NCI-H2227 (cell line): ENCODE measurements around the gene BAHD1.

Experiments used
- DNase-seq: peaks from one replicate; lab custom pipeline; 2025; ENCODE audit not compliant: unreplicated experiment; lab: John Stamatoyannopoulos, UW

Gene BAHD1

DNA sequence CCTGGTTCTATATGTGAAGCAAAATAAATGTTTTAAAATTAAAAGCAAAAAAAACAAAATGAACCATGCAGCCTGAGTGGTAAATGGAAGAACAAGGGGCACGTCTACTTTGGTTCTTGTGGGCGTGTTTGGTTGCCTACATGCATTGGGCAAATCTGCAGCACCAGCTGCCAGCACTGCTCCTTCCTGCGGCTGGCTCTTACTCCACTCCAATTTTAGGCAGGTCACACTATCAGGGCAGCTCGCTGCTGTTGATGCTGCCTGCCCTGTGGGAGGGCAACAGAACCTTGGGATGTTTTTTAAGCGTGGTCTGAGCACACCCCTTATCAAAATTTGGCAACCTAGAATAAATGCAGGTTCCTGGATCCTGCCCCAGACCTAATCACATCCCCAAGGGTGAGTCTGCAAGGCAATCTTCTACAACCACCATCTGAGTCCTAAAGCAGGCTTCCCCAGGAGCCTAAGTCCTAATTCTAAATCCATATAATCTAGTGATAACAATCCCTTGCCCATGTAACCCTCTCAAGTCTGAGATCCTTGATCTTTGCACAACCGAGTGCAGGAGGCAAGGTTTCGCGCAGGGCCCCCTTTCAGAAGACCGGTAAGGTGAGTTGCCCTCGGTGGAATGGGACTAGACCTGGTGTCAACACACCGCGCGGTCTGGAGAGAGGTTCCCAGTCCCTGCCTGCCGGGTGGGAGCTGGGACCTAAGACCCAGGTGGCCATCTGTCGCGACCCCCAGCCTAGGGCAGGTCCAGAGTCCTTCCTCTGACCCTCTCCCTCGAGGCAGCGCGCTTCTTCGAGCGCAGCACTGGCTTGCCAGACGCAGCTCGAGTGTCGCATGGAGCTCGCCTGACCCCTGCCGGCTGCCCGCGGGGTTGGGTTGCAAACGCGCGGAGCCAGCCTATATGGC, 19.3 kb upstream of the BAHD1 start:
- peak; percentile 71 for DNase-seq

DNA sequence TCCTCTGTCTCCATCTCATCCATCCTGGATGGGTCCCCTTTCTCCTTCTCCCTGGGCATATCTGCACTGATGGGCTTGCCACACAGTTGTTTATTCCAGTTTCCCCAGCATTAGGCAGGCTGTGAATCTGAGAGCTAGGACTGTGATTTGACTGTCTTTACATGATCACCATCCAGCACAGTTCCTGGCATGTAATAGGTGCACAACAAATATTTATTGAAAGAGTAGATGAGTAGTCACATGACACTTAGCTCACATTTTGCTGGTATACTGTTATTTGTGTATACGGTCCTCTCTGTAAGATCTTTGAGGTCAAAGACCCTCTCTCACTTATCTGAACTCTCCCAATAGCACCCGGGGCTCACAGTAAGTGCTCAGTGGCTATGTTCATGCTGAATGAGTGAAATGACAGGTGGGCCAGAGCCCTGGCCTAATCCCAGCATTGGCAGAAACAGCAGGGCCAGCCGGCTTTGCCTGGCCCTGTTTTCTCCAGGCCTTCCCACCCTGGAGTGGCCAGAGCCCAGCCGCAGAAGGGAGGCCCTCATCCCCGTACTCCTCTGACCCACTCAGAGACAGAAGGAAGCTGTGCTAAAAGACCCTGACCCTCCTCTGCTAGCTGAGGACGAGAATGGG, 16.2 kb upstream of the BAHD1 start:
- DNase-seq = no peak

DNA sequence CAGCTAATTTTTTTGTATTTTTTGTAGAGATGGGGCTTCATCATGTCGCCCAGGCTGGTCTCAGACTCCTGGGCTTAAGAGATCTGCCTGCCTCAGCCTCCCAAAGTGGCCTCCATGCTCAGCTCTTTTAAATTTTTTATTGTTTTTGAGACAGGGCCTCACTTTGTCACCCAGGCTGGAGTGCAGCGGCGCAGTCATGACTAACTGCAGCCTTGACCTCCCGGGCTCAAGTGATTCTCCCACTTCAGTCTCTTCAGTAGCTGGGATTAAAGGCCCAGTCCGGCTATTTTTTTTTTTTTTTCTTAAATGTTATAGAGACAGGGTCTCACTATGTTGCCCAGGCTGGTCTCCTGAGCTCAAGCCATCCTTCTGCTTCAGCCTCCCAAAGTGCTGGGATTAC, 15.1 kb upstream of the BAHD1 start:
- DNase-seq = no peak

DNA sequence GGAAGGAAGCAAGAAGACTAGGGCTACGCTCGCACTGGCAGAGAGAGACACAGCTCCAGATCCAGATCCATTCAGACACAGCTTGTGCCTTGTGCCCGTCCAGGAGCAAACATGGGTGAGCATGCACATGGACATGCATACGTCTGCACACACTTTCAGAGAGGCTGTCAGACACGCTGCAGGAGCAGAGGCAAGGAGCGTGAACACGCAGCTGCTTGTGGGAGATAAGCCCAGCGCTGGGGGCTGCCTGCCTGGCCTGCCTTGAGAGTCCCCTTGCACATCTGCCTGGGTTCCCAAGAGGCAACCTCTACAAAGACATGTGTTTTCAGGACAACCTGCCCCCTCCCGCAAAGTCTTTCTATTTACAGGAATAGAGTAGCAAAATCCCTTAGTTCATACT, 13.6 kb upstream of the BAHD1 start:
- no peak for DNase-seq

DNA sequence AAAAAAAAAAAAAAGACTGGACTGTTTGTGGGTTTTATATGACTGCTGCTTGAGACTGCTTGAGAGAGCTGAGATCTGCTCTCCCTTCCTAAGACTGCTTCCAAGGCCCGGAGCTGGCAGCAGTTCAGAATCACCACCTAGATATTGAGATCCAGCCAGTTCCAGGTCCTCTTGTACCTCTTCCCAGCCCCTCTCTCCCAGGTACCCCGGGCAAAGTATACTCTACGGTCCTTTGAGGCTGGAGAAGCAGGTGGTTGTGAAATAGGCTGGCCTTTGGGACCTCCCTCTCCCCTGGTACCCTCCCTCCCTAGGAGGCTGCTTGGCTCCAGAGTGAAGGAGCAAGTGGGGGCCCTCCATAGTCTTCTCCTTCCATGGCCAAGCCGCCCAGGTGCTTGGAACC, 12.6 kb upstream of the BAHD1 start:
- DNase-seq = no peak

DNA sequence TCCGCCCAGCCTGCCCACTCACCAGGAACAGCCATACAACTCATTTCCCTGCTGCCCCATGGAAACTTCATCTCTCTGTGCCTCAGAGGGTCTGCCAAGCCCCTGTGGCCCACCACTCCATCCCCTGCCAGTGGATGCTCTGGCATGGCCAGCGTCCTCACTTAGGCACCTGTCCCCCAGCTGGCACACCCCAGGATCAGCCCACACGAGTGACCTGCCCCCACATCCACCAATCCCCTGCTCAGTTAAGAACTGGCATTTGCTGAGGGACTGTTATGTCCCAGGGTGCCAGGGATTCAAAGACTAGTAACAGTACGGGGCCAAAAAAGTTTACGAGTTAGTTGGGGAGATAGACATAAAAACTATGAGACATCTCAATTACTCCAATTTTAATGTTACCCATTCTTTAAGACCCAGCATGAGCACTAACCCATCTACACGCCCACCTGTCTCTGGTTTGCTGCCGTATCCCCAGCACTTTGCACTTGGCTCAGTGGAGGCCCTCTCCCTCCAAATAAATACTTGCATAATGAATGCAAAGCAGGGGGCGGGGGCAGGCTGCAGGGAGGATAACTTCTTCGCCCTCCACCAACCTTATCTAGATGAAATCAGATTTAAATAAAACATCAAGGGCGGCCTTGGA, 11.6 kb upstream of the BAHD1 start:
- DNase-seq = no peak

DNA sequence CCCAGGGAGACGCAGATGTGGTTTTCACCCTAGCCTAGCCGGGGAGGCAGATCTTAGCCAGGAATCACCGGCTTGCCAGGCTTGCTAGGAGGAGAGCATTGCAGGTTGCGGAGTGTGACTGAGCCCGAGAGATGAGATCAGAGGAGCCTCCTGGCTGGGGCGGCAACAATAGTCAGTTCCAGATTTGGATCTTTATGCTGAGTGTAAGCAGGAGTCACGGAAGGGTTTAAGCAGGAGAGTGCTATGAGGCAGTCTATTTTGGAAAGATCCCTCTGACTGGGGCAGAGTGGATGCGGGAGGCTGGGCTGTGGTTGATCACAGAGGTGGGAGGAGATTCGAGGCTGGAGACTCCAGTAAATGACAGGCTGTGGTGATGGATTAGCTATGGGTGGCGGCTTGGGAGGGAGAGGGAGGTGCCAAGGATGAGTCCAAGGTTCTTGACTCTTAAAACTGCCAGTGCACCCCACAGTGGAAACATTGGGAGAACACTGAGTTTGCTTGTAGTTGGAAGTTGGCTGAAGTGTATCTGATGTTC, 10.4 kb upstream of the BAHD1 start:
- peak; percentile 55 for DNase-seq

DNA sequence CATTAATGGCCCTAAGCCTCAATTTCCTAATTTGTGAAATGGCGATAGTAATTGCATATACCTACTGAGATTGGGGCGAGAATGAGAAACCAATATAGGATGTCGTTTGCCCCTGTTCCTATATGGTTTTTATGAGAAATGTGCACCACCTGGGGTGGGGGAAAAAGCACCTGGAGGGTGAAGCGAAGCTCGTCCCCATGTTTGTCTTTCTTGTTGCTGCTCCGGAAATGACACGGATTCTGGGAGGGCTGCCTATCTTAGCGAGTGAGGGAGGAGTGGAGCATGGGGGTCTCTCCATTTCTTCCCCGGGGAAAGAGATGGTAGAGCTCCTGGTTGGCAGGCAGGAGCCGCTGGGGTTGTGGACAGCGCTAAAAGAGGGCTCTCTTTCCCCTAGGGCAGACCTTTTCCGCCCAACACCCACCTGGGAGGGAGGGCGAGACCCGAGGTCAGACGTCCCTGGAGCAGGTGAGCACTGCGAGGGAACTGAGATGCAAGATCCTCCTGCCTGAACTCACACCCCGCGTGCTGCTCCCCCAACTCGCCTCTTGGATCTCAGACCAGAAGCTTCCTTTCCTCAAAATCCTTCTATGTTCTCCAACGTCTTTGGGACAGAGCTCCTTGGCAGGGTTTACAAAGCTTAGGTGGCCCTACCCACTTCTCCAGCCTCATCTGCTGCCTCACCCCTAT, 5.6 kb upstream of the BAHD1 start:
- no peak for DNase-seq

DNA sequence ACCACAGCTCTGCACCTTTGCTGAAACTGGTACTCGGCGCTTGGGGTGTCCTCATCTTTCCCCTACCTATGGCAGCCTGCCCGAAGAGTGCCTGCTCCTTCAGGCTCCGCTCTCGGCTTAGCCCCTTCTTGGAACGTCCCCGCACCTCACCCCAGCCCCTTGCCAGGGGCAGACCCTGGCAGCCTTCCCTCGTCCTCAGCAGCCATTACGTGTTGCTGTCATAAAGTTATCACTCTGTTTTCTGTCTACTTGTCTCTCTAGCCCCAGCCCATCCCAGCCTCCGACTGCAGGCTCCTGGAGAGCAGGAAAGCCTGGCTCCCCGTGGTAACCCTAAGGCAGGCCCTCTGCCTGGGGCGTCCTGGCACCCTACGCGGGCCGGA, 5.1 kb upstream of the BAHD1 start:
- no peak for DNase-seq

DNA sequence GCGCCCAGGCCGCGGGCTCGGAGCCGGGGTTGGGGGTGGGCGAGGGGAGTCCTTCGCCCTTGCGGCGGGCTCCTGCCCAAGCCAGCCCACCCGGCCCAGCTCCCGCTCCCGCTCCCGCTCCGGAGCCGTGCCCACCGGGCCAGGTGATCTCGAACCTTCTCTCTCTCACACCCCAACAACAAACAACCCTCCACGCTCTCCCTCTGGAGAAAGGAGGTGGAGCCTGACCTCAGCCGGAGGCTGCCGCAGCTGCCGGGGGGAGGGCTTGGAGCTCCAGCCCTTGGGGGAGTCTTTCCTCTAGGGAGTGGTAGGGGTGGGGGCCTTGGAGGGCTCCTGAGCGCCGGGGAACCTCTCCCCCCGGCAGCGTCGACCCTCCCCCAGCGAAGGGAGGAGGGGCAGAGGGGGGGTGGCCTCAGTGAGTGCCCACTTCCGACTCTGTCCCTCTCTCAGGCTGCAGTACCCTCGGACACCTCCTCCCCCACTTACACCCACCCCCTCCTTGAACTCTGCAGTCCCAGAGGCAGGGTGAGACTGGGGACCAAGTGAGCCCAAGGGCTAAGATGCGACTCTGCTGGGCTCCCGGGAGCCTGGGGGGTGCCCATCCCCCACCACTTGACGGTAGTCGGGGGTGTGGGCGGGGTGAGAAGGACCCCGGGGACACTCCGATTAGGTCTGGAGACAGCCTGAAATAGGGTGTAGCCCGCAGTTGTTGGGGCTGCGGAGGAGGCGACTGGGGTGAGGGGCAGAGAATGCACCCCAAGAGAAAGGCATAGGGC, 4.4 kb upstream of the BAHD1 start:
- peak; percentile 42 for DNase-seq

DNA sequence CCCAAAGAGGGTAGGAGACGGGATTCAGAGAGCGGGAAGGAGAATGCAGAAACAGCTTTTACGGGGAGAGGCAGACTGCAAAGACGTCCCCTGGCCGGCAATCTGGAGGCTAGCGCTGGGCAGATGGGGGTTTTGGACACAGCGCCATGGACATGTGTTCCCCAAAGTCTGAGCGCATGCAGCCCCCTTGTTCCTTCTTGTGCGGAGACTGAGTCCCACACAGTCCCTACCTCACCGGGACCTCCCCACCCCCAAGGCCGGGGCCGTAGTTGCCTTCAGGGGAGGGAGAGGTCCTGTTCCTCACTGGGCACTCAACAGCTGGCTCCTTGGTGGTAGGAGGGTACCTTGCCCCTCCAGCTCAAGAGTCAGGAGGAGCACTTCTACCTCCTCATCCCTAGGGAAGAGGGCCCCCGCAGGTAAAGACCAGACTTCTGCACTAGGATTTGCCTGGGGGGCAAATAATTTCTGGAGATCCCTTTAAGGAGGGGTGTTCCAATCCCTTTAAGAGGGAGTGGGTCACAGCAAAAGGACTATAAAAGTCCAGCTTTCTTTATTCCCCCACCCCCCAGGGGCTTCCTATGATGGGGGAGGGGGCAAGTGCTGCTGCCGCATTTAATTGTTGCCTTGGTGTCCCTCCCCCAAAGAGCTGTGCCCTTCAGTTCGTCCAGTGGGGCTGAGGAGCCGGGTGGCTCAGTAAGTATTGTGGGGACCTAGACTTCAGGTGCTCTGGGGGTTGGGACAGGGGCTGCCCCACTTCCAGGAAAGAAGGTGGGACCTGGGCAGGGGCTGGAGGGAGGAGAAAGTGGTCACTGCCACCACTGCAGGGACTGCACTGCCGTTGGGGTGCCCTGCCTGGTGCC, 3.6 kb upstream of the BAHD1 start:
- peak; percentile 24 for DNase-seq

DNA sequence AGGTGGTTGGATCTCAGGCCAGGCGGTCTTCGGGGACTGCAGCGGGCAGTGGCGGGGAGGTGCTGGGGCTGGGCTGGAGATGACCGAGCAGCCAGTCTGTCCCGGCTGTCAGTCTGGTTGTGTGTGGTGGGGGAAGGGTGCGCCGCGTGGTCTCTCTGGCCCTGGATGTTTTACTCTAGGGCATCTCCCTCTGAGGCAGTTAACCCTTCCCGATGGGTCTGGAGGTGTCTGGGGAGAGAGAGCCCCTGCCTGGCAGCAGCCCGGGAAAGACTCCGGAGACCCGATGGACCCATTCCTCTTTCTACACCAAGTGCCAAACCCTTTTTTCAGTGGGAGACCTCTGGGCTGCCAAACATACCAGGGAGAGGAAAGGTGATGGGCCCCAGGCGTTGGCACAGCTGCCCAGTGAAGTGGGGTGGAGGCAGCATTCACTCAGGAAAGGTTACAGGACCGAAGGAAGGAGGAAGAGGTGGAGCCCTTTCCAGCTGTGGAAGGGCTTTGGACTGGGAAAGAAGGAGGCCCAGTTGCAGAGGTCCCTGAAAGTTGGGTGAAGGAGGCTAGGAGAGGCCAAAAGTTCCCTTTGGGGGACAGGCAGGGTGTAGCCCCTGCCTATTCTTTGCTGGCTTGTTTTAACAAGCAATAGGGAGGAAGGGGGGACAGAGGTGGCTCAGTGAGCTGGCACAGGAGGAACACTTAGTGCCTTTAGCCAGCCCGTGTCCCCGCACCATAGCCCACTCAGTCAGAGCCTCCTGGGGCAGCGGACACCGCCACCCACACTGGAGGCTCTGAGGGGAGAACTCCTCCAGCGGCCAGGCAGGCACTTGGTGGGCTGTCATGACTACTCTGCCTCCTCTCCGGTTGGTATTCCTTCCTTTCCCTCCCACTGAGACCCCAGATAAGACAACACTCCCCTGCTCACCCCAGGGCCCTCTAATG, 2.7 kb upstream of the BAHD1 start:
- no peak for DNase-seq

DNA sequence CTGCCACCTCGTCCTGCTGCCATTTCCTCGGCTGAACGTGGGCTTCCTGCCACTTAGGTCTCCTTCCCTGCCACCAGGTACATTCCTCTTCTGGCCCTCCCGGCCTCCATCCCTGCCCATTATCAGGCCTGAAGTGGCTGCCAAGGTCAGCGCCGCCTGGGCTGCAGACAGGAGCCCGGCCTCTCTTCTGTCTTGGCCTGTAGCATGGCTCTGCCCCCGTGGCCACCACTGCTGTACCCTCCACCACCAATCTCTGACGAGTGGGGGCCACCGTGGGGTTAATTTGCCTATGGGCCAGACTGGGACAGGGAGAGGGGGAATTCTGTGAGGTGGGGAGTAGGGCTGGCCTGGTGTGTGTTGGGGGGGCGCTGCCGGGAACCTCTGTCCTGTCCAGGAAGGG, 2.0 kb upstream of the BAHD1 start:
- no peak for DNase-seq

DNA sequence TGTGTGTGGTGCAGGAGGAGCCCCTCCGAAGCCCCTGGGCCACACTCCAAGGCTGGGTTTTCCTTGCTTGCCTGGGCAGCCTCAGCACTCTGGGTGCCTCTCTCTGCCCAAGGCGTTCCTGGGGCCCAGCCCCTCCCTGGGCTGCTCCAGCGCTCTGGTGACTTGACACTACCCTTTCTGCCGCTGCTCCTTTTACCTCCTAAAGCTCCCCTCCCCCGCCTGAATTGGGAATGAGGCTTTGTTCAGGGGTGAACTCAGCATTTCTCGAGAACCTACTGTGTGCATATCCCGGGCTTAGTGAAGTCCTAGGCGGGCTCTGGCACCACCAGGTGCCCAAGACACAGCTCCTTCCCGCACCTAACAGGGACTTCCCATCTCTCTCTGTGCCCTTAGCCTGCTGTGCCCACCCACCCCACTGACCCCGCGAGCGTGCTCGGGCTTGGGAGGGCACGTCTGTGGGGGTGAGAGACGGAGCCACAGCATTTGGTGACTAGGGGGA, 1.2 kb upstream of the BAHD1 start:
- DNase-seq = peak; percentile 11

DNA sequence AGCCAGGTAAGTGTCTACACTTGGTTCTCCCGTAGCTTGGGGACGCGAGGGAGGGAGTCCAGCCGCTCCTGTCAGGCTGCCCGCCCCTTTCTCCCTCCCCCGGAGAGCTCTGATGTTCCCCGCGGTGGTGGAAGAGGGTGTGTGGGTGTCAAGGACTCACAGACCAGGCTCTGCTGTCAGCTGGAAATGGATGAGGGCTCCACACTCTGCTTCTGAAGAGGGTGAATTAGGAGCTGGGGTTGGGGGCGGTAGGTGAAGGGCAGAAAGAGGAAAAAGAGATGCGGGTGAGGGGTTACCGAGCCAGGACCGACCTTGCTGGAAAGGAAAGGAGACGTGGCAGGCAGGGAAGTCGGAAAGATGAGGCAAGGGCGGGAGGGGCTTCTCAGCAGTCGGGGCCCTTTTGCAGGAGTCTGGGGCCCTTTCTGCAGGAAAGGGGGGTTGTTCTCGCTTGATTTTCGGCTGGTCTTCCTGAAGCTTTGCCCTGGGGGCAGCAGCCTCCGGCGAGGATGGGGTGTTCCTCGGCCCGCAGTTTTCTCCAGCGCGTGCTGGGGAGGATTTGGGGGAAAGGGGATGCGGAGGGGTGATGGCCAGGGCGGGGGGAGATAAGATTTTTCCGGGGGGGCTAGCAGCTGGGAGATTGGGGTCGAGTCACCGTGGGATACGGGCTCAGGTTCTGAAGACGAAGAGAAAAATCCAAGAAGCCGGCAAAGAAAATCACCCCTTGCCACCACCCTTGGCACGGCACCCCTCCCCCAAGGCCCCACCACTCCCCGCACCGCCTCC, 602 bp upstream of the BAHD1 start:
- DNase-seq = peak; percentile 28

DNA sequence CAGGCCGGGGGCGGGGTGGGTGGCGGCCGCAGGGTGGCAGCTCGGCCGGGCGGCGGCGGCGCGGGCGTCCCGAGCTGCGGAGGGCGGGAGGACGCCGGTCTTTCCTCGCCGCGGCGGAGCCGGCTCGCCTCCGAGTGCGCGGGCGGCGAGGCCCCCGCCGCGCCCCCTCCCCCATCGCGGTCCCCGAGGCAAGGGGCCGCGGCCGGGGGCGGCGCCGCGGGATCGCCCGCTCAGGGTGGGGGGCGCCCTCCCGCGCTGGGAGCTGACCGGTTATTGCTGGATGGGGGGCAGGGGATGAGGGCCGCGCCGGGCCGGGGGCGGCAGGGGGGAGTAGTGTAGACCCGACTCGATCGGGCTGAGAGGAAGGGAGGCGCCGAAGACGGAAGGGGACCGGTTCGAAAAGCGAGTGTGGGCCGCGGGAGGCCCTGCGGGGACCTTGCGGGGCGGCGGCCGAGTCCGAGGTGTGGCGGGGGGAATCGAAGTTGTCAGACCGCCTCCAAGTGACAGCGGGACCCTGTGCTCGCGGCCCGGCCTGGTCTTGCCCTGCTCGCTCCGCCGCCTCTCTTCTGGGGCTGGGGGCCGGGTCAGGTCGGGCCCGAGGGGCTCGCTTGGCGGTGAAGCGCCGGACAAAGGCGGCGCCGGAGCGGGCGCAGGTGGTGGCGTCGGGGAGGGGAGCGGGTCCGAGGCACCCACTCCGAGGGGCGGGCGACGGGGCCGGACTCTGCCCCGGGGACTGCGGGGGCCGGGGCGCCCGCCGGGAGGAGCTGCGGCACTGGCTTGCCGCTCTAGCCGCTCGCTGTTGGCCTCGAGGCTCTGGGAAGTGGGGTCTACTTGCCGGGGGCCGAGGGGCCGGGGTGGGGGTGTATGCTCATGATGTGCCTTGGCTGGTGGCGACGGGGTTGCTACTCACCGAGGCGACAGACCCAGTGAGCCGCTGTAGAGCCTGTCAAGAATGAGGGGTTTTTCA, 1.1 kb downstream of the BAHD1 start:
- peak; percentile 26 for DNase-seq
